IgD-negative memory B cell (primary cell): ENCODE results near the gene KRT9. TPM values are rescaled to one million over a fixed set of nuclear protein-coding genes. Genes with fewer than 3 reads are reported as not detected.
"Not testable (repeated sequence)": the region's sequence is repeated elsewhere in the genome, so short reads cannot be mapped to it uniquely, and the experiment has no call there.

Experiments used
- H3K27ac Mint-ChIP-seq, 3 donors: one replicate each; pipeline ENCODE4 v1.8.0; 2020 to 2022; ENCODE audit warnings: mild to moderate bottlenecking in 3 of 3, mixed read lengths in 3 of 3, moderate library complexity in 1 of 3
- H3K27me3 Mint-ChIP-seq: one replicate; pipeline ENCODE4 v1.8.0; 2021; ENCODE audit warnings: mixed read lengths
- H3K36me3 Mint-ChIP-seq: one replicate; pipeline ENCODE4 v1.8.0; 2020; ENCODE audit warnings: mild to moderate bottlenecking, mixed read lengths
- H3K4me1 Mint-ChIP-seq, 3 donors: one replicate each; pipeline ENCODE4 v1.8.0; 2020 to 2022; ENCODE audit warnings: mixed read lengths in 3 of 3, mild to moderate bottlenecking in 1 of 3
- H3K4me3 Mint-ChIP-seq, 4 donors: one replicate each; pipeline ENCODE4 v1.8.0; 2020 to 2022; ENCODE audit warnings: mild to moderate bottlenecking in 4 of 4, mixed read lengths in 4 of 4, moderate library complexity in 3 of 4
- H3K9me3 Mint-ChIP-seq, 3 donors: one replicate each; pipeline ENCODE4 v1.8.0; 2020 to 2021; ENCODE audit warnings: mixed read lengths in 3 of 3, mild to moderate bottlenecking in 1 of 3
- polyA plus RNA-seq: library from polyadenylated mRNA; unstranded; fragments of 300-500 nt; fragmentation: Illumina TruSeq; gene quantifications from one replicate; pipeline ENCODE4 v1.2.3, GENCODE V29; 2021

The KRT9 gene
- polyA plus RNA-seq, 1 donor from 2014 or later = not detected

- H3K9me3 Mint-ChIP-seq = peaks cover 0 to 2% (median 0%) of the 10 kb centered on the region in 3 donors
- no peak overlapping the region for H3K4me3 Mint-ChIP-seq
- H3K27me3 Mint-ChIP-seq = peaks cover 21% of the 10 kb centered on the region
- no peak overlapping the region for H3K27ac Mint-ChIP-seq
- no peaks in the 10 kb centered on the region for H3K4me1 Mint-ChIP-seq
- H3K36me3 Mint-ChIP-seq = no peaks in the 10 kb centered on the region
Observed at GRCh38 chr17:41588126-41588810, 16.4 kb upstream of the KRT9 start.

- Mint-ChIP-seq H3K4me1 (no peaks in the 10 kb centered on the region), H3K27me3 (peaks cover 30% of the 10 kb centered on the region), H3K36me3 (no peaks in the 10 kb centered on the region), H3K4me3 (peak within 1 kb of the TSS in 1 of 4 donors; percentile 33), H3K27ac (peak within 1 kb of the TSS in 1 of 3 donors; percentile 71), H3K9me3 (peaks cover 0 to 2% (median 0%) of the 10 kb centered on the region in 3 donors)
Observed at GRCh38 chr17:41586863-41587495, 15.1 kb upstream of the KRT9 start, which contains the start of gene KRT14. Gene KRT14, minus strand, starts transcription at chr17:41586895. Its CDS starts 61 bp downstream, at chr17:41586834.

- no peak overlapping the region for H3K4me3 Mint-ChIP-seq
- H3K36me3 Mint-ChIP-seq = no peaks in the 10 kb centered on the region
- H3K27me3 Mint-ChIP-seq = peaks cover 26% of the 10 kb centered on the region
- peaks cover 0 to 2% (median 0%) of the 10 kb centered on the region in 3 donors for H3K9me3 Mint-ChIP-seq
- no peak overlapping the region for H3K27ac Mint-ChIP-seq
- H3K4me1 Mint-ChIP-seq = no peaks in the 10 kb centered on the region
Observed at GRCh38 chr17:41585301-41586056, 13.6 kb upstream of the KRT9 start.

GRCh38 chr17:41584331-41584927, 12.6 kb upstream of the KRT9 start:
- H3K27me3 Mint-ChIP-seq = peaks cover 29% of the 10 kb centered on the region
- H3K27ac Mint-ChIP-seq, H3K4me1 Mint-ChIP-seq, H3K9me3 Mint-ChIP-seq, H3K4me3 Mint-ChIP-seq, H3K36me3 Mint-ChIP-seq: not testable (repeated sequence)

GRCh38 chr17:41583137-41584127, 11.6 kb upstream of the KRT9 start:
- H3K36me3 Mint-ChIP-seq = peaks cover 4% of the 10 kb centered on the region
- H3K27ac Mint-ChIP-seq = no peak overlapping the region
- H3K4me3 Mint-ChIP-seq = no peak overlapping the region
- H3K9me3 Mint-ChIP-seq = peaks cover 0 to 2% (median 0%) of the 10 kb centered on the region in 3 donors
- H3K4me1 Mint-ChIP-seq = no peaks in the 10 kb centered on the region
- H3K27me3 Mint-ChIP-seq = peaks cover 27% of the 10 kb centered on the region

- peaks cover 31% of the 10 kb centered on the region for H3K27me3 Mint-ChIP-seq
- not testable (repeated sequence) for H3K4me1 Mint-ChIP-seq, H3K9me3 Mint-ChIP-seq, H3K36me3 Mint-ChIP-seq, H3K4me3 Mint-ChIP-seq
- peak overlapping the region in 1 of 3 donors; percentile 79 for H3K27ac Mint-ChIP-seq
Observed at GRCh38 chr17:41582061-41582968, 10.5 kb upstream of the KRT9 start.

GRCh38 chr17:41581366-41582060, 9.7 kb upstream of the KRT9 start:
- H3K9me3 Mint-ChIP-seq = peaks cover 0 to 2% (median 0%) of the 10 kb centered on the region in 3 donors
- H3K27ac Mint-ChIP-seq = no peak overlapping the region
- H3K27me3 Mint-ChIP-seq = peaks cover 31% of the 10 kb centered on the region
- no peaks in the 10 kb centered on the region for H3K4me1 Mint-ChIP-seq
- no peak overlapping the region for H3K4me3 Mint-ChIP-seq
- peaks cover 4% of the 10 kb centered on the region for H3K36me3 Mint-ChIP-seq

GRCh38 chr17:41580687-41581365, 9.0 kb upstream of the KRT9 start:
- Mint-ChIP-seq H3K27me3 (peaks cover 37% of the 10 kb centered on the region), H3K4me1 (no peaks in the 10 kb centered on the region), H3K4me3 (no peak overlapping the region), H3K9me3 (peaks cover 0 to 2% (median 0%) of the 10 kb centered on the region in 3 donors), H3K36me3 (peaks cover 4% of the 10 kb centered on the region), H3K27ac (no peak overlapping the region)

GRCh38 chr17:41580244-41580575, 8.4 kb upstream of the KRT9 start:
- peaks cover 40% of the 10 kb centered on the region for H3K27me3 Mint-ChIP-seq
- H3K4me3 Mint-ChIP-seq = no peak overlapping the region
- no peak overlapping the region for H3K27ac Mint-ChIP-seq
- peaks cover 4% of the 10 kb centered on the region for H3K36me3 Mint-ChIP-seq
- H3K4me1 Mint-ChIP-seq = no peaks in the 10 kb centered on the region
- peaks cover 0 to 2% (median 0%) of the 10 kb centered on the region in 3 donors for H3K9me3 Mint-ChIP-seq

GRCh38 chr17:41579484-41580243, 7.8 kb upstream of the KRT9 start:
- peaks cover 43% of the 10 kb centered on the region for H3K27me3 Mint-ChIP-seq
- peaks cover 0 to 2% (median 0%) of the 10 kb centered on the region in 3 donors for H3K9me3 Mint-ChIP-seq
- H3K4me3 Mint-ChIP-seq = no peak overlapping the region
- no peaks in the 10 kb centered on the region for H3K4me1 Mint-ChIP-seq
- peaks cover 4% of the 10 kb centered on the region for H3K36me3 Mint-ChIP-seq
- H3K27ac Mint-ChIP-seq = no peak overlapping the region

GRCh38 chr17:41578971-41579370, 7.1 kb upstream of the KRT9 start:
- Mint-ChIP-seq H3K4me1 (no peaks in the 10 kb centered on the region), H3K27ac (no peak overlapping the region), H3K4me3 (no peak overlapping the region), H3K27me3 (peaks cover 44% of the 10 kb centered on the region), H3K9me3 (peaks cover 0 to 2% (median 0%) of the 10 kb centered on the region in 3 donors), H3K36me3 (peaks cover 4% of the 10 kb centered on the region)

- Mint-ChIP-seq H3K36me3 (peaks cover 4% of the 10 kb centered on the region), H3K27ac (no peak overlapping the region), H3K4me1 (no peaks in the 10 kb centered on the region), H3K27me3 (peaks cover 45% of the 10 kb centered on the region), H3K4me3 (no peak overlapping the region), H3K9me3 (peaks cover 0 to 2% (median 0%) of the 10 kb centered on the region in 3 donors)
Observed at GRCh38 chr17:41578538-41578937, 6.7 kb upstream of the KRT9 start.
